SJCRH30 (cell line): ENCODE measurements around the gene PLEKHJ1. TPM values are rescaled to one million over a fixed set of nuclear protein-coding genes. Genes with fewer than 3 reads are reported as not detected.

Experiments
- DNase-seq, 2 experiments: peaks; one replicate each; pipeline ENCODE4 v3.0.0-alpha.2; 2015 to 2020
- H3K27ac ChIP-seq: fragments of 250-450 bp; sonication (Bioruptor Pico); 2 replicates; pipeline ENCODE4 v1.5.1; 2020; ENCODE audit warnings: mild to moderate bottlenecking, moderate library complexity
- H3K27me3 ChIP-seq: fragments of 250-450 bp; sonication (Bioruptor Pico); 2 replicates; pipeline ENCODE4 v1.5.1; 2020; ENCODE audit warnings: mild to moderate bottlenecking, moderate library complexity
- H3K36me3 ChIP-seq: fragments of 250-450 bp; sonication (Bioruptor Pico); 2 replicates; pipeline ENCODE4 v1.5.1; 2020; ENCODE audit warnings: mild to moderate bottlenecking, moderate library complexity
- H3K4me1 ChIP-seq: fragments of 250-450 bp; sonication (Bioruptor Pico); 2 replicates; pipeline ENCODE4 v1.5.1; 2020; ENCODE audit warnings: mild to moderate bottlenecking, moderate library complexity
- H3K4me3 ChIP-seq: fragments of 250-450 bp; sonication (Bioruptor Pico); 2 replicates; pipeline ENCODE4 v1.5.1; 2020; ENCODE audit warnings: mild to moderate bottlenecking, moderate library complexity
- H3K9me3 ChIP-seq: fragments of 250-450 bp; sonication (Bioruptor Pico); replicated peaks from 2 replicates; pipeline ENCODE4 v1.5.1; 2020; ENCODE audit warnings: mild to moderate bottlenecking, moderate library complexity
- total RNA-seq: library from RNA; depleted of rRNA; stranded (reverse); fragments of >200 nt; shearing (Covaris generic); gene quantifications from 2 replicates; pipeline ENCODE4 v1.2.3, GENCODE V29; 2014

The PLEKHJ1 gene
- total RNA-seq, 1 experiment from 2014 or later: 52.7 TPM

DNA sequence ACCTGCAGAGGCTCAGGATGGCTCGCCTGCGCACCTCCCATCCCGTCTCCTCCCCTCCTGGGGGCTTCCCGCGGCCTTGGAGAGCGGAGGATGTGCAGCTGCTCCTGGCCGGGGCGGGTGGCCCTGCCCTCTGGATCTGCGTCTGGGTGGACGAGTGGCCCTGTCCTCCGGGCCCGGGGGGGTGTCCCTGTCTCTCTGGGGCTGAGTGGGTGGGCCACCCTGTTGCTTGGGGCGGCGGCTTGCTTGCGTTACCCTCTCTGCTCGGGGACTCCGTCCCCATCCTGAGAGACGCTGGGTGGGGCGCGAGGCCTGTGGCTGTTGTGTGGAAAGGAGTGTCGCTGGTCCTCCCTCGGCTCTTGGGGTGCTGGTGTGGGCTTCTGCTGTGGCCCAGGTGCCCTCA is 37.8 kb downstream of the PLEKHJ1 start:
- no peaks in the 10 kb centered on the region for H3K27me3 ChIP-seq
- H3K27ac ChIP-seq: no peak overlapping the region

DNA sequence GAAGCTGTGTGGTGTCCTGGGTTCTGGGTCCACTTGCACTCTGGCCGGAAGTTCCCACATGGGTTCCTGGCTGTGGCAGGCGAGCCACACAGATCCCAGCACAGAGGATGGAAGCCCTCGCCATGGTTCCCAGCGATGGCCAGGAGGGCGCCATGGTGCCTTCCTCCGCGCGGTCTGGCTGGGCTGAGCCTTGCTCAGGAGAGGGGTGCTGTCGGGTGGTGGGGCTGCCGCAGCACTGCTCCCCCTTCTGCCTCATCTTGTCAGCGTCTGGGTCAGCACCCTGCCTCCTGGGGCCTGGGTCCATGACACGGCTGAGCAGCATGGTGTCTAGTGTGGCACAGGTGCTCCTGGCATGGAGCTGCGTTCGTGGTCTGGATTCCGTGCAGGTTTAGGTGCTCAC is 38.9 kb downstream of the PLEKHJ1 start:
- Histone ChIP-seq H3K4me1 (no peaks in the 10 kb centered on the region), H3K27me3 (no peaks in the 10 kb centered on the region), H3K9me3 (no peaks in the 10 kb centered on the region), H3K36me3 (peaks cover 14% of the 10 kb centered on the region), H3K4me3 (no peak overlapping the region), H3K27ac (no peak overlapping the region)
- no peak for DNase-seq

More for the DNA sequence above, 37.8 kb downstream of the PLEKHJ1 start:
- Histone ChIP-seq H3K9me3 (no peaks in the 10 kb centered on the region), H3K4me1 (no peaks in the 10 kb centered on the region), H3K36me3 (peaks cover 14% of the 10 kb centered on the region), H3K4me3 (no peak overlapping the region)
- no peak for DNase-seq

DNA sequence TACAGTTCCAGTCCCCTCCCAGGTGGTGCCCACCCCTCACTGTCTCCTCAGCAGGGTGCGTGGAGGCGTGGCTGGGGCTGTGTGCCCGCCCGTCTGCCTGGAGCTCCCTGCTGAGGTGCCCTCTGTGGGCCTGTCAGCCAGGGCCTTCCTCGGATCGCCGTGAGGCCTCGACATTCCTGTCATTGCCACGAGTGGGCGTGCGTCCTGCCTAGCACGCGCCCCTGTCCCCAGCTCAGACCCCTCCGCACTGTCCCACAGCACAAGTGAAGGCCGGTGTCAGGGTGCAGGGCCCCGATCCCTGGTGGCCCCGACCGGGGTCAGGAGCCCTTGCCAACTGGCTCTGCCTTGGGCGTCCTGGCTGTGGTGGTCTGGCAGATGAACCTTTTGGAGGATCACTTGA is 40.2 kb downstream of the PLEKHJ1 start:
- Histone ChIP-seq H3K9me3 (no peaks in the 10 kb centered on the region), H3K27me3 (no peaks in the 10 kb centered on the region), H3K36me3 (peaks cover 26% of the 10 kb centered on the region), H3K4me3 (no peak overlapping the region), H3K4me1 (no peaks in the 10 kb centered on the region), H3K27ac (no peak overlapping the region)
- no peak for DNase-seq

DNA sequence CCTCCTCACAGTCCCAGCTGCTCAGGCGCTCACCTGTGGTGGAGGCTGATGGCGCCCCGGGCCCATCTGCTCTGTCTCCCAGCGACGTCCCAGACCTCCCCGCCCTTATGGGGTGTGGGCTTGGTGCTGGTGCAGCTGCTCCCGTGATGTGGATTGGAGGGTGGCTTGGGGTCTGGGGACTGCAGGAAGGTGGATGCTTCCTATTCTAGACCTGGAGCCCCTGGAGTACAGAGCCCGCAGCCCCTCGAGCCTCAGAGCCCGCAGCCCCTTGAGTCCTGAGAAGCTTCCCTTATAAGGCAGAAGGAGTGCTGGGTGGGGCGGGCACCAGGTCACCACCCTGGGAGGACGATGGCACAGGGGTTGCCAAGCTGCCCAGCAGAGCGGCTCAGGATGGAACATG is 40.8 kb downstream of the PLEKHJ1 start:
- H3K36me3 ChIP-seq: peaks cover 26% of the 10 kb centered on the region

DNA sequence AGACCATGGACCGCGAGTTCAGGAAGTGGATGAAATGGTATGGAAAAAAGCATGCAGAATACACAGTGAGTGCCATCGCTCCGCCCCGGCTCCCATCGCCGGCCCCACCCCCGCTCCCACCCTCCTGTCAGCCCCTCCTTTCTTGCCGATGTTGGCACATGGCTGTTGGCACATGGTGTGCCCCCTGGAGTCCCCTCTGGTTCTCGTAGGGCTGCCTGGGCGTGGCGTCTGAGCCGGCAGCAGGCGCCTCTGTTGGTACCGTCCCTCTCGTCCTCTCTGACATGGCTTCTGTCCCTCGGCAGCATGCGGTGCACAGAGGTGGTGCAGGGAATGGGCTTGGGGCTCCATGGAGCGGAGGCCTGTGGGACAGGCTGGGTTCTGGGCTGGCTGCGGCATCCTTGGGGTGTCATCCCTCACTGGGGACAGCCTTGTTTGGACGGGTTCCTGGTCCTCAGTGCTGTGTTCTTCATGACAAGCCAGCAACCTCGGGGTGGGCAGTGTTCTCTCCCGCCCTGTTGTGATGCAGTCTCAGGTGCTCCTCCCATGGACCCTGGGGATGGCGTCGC is 41.5 kb downstream of the PLEKHJ1 start:
- DNase-seq: no peak
- Histone ChIP-seq H3K27ac (no peak overlapping the region), H3K36me3 (peaks cover 31% of the 10 kb centered on the region), H3K27me3 (no peaks in the 10 kb centered on the region), H3K4me1 (no peaks in the 10 kb centered on the region), H3K9me3 (no peaks in the 10 kb centered on the region), H3K4me3 (no peak overlapping the region)

More for the DNA sequence above, 40.8 kb downstream of the PLEKHJ1 start:
- no peak overlapping the region for H3K4me3 ChIP-seq
- no peak overlapping the region for H3K27ac ChIP-seq
- no peak for DNase-seq
- no peaks in the 10 kb centered on the region for H3K9me3 ChIP-seq
- H3K27me3 ChIP-seq: no peaks in the 10 kb centered on the region
- no peaks in the 10 kb centered on the region for H3K4me1 ChIP-seq

DNA sequence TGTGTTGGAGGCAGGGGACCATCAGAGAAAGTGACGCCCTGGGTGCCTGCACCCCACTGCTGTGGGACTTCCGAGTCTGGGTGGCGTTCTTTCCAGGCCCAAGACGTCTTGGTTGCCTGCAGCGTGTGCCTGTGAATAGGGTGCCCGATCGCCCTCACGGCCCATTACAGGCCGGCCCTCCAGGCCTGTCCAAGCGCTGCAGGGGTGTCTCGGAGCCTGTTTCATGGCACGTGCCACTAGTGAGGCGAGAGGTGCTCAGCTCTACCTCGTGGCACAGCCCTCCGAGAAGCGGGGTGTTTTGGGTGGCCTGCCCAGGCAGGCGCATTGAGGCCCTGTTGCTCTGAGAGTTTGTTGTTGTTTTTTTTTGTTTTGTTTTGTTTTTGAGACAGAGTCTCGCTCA is 42.3 kb downstream of the PLEKHJ1 start:
- Histone ChIP-seq H3K4me3 (no peak overlapping the region), H3K27ac (no peak overlapping the region), H3K27me3 (no peaks in the 10 kb centered on the region), H3K36me3 (peaks cover 31% of the 10 kb centered on the region), H3K4me1 (no peaks in the 10 kb centered on the region), H3K9me3 (no peaks in the 10 kb centered on the region)
- no peak for DNase-seq

DNA sequence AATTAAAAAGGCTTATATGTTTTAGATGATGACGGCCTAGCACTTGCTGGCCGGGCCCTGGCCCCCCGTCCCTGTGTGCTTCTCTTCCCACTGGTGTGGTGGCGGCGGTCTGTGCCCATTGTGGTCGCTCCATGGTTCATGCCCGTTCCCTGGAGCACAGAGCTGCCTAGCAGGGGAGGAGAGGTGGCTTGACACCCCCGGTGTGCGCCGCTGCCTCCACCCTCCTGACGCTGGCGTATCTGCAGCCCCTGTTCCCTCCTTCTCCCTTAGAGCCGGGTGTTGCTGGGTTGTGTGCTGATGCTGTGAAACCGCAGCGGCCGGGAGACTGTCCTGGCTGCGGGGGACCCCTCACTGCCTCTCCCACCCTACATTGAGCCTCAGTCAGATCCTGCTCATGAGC is 43.3 kb downstream of the PLEKHJ1 start:
- DNase-seq: no peak
- Histone ChIP-seq H3K9me3 (no peaks in the 10 kb centered on the region), H3K36me3 (peaks cover 31% of the 10 kb centered on the region)

DNA sequence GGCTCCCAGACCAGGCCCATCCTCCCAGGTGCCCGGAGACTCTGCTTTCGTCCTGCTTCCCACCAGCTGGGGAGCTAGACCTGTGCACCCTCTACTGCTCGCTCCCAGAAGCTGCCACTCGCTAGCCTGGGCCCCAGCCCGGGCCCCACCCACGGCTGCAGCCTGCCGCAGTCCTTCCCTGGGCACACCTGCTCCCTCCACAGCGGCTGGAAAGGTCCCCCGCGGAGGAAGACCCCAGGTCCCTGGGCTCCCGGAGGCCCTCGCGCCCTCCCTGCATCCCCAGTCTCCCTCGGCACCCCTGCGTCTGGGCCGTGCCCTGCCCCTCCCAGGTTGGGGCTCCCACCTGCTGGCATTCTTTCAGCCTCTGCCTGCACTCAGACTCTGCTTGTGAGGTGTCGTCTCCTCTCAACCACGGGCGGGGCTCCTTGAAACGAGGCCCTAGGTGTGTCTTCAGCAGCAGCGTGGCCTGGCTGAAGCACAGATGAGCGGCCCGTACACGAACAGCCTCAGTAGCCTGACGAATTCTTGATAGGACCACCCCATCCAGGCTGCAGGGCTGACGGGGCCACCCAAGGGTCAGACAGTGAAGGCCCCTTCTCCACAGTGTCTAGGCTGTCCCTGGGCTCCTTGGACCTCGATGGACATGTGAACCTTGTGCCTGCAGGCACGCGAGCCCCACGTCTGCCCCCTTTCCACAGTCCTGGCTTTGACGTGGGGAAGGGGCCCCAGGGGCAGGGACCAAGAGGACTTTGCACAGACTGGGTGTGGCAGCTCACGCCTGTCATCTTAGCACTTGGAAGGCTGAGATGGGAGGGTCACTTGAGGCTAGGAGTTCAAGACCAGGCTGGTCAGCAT is 44.4 kb downstream of the PLEKHJ1 start:
- Histone ChIP-seq H3K27me3 (no peaks in the 10 kb centered on the region), H3K9me3 (no peaks in the 10 kb centered on the region), H3K27ac (no peak overlapping the region), H3K4me1 (no peaks in the 10 kb centered on the region), H3K4me3 (no peak overlapping the region), H3K36me3 (peaks cover 33% of the 10 kb centered on the region)
- no peak for DNase-seq

More for the DNA sequence above, 43.3 kb downstream of the PLEKHJ1 start:
- no peaks in the 10 kb centered on the region for H3K4me1 ChIP-seq
- H3K27ac ChIP-seq: no peak overlapping the region
- no peak overlapping the region for H3K4me3 ChIP-seq
- H3K27me3 ChIP-seq: no peaks in the 10 kb centered on the region

DNA sequence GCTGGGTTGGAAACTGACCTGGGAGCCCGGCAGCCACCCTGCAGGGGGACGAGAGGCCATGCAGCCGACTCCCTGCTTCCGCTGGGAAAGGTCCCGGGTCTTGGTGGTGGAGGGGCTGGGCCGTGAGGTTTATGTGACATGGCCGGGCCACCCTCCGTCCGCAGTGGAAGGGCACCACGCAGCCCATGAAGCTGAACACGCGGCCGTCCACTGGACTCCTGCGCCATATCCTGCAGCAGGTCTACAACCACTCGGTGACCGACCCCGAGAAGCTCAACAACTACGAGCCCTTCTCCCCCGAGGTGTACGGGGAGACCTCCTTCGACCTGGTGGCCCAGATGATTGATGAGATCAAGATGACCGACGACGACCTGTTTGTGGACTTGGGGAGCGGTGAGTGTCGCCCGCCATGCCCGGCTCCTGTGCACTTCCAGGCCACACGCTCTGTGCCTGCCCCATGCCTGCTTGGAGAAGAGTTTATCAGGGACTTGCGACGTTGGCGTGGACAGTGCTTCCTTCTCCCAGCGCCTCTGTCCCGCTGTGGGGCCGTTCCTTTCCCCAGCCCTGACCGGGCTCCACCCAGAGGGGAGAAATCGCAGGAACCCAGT is 45.2 kb downstream of the PLEKHJ1 start:
- Histone ChIP-seq H3K36me3 (peaks cover 31% of the 10 kb centered on the region), H3K4me3 (no peak overlapping the region), H3K27ac (no peak overlapping the region), H3K9me3 (no peaks in the 10 kb centered on the region), H3K27me3 (no peaks in the 10 kb centered on the region), H3K4me1 (no peaks in the 10 kb centered on the region)
- DNase-seq: no peak

DNA sequence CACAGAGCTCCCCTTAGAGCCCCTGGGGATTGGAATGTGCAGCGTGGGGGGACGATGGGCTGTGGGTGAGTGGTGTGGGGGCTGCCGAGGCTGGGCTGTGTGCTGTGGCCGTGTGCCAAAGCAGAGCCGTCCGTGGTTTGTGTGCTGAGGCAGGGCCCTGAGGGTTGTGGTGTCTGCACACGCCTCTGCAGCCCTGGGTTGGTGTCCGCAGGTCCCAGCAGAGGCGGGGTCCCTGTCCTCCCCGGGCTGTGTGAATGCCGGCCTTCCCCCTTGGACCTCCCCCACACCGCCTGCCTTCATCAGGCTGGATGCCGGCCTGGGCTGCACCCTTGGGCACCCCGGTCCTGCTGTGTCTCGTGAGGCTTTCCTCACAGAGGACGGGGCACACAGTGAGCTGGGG is 46.2 kb downstream of the PLEKHJ1 start:
- no peak for DNase-seq
- H3K36me3 ChIP-seq: peaks cover 31% of the 10 kb centered on the region
- H3K4me1 ChIP-seq: no peaks in the 10 kb centered on the region
- H3K4me3 ChIP-seq: no peak overlapping the region
- no peak overlapping the region for H3K27ac ChIP-seq
- H3K9me3 ChIP-seq: no peaks in the 10 kb centered on the region
- H3K27me3 ChIP-seq: no peaks in the 10 kb centered on the region

DNA sequence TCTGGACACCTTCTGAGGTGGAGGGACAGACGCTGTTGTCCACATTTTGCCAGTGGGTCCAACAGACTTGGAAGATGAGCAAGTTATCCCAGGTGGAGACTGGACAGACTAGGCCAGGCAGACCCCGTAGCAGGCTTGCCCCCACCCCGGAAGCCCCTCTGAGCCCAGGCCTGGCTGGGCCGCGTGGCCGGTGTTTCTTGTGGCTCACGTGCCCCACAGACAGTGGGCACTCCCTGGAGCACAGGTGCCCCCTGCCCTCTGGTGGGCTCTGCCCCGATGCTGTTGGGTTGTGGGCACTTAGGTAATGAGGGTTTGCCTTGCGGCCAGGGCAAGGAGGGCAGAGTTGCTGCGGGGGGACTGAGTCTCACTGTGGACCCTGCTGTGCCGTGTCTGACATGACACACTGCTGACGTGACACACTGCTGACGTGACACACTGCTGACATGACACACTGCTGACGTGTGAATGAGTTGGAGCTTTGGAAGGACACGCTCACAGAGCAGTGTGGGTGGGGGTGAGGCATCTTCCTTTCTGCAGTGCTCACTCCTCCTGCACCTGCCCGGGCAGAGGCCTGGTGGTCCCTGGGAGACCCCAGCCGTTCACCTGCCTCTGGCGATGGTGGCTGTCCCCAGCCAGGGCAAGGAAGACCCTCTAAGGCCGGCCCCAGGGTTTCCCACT is 47.3 kb downstream of the PLEKHJ1 start:
- H3K9me3 ChIP-seq: no peaks in the 10 kb centered on the region
- no peaks in the 10 kb centered on the region for H3K27me3 ChIP-seq
- H3K36me3 ChIP-seq: peaks cover 27% of the 10 kb centered on the region
- H3K27ac ChIP-seq: no peak overlapping the region
- no peak for DNase-seq
- no peak overlapping the region for H3K4me3 ChIP-seq
- H3K4me1 ChIP-seq: no peaks in the 10 kb centered on the region

DNA sequence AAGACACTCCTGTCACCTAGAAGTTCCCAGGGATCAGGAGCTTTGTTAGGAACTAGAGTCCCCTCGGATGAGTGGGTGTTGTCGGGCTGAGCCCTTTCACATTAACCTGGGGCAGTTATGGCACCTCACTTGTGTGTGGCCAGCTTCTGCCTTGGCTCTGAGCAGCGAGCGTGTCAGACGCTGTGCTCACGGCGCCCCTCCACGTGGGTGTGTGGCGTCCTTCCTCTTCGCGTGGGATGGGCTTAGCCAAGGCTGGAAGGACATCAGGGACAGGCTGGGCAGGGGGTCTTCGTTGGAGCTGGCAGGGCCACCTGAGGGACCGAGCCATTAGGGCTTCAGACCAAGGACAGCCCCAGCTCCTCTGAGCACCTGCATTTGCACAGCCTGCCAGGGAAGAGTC is 49.0 kb downstream of the PLEKHJ1 start:
- no peak for DNase-seq
- Histone ChIP-seq H3K4me3 (no peak overlapping the region), H3K9me3 (no peaks in the 10 kb centered on the region), H3K36me3 (peaks cover 27% of the 10 kb centered on the region), H3K27me3 (no peaks in the 10 kb centered on the region), H3K27ac (no peak overlapping the region), H3K4me1 (no peaks in the 10 kb centered on the region)

DNA sequence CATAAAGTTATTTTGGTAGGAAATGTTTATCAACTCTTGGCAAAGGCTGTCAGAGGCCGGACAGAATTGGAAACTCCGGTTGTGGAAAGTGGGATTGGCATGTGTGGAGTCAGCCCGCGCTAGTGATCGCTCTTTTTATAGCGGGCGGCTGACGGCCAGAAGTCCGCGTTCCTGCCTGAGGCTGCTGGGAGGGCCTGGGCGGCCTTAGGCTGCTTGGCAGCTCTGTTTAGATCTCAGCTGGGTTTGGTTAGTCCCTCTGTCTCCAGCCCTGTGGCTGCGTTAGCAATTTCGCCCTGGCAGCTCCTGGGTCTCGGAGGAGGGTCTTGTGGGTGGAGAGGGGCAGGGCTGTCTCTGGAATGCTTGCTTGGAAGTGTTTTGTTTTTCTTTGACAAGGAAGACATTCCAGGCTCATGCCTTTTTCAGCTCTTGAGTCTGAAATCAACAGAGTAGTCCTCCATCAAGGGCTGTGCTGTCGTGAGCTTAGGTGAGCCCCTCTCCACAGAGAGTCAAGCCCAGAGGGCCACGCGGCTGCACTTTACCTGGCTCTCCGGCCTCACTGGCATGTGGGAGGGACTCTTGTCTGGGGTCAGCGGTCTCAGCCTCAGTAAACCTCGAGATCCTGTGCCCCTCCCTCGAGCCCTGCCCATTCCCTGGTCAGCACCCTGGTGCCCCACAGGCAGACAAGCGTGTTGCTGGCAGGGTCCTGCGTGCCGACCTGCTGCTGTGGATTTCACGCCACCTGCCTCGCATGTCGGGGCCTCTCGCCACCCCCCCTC is 49.9 kb downstream of the PLEKHJ1 start:
- no peak for DNase-seq
- Histone ChIP-seq H3K4me1 (no peaks in the 10 kb centered on the region), H3K27me3 (no peaks in the 10 kb centered on the region), H3K4me3 (no peak overlapping the region), H3K9me3 (no peaks in the 10 kb centered on the region), H3K36me3 (peaks cover 19% of the 10 kb centered on the region), H3K27ac (no peak overlapping the region)

DNA sequence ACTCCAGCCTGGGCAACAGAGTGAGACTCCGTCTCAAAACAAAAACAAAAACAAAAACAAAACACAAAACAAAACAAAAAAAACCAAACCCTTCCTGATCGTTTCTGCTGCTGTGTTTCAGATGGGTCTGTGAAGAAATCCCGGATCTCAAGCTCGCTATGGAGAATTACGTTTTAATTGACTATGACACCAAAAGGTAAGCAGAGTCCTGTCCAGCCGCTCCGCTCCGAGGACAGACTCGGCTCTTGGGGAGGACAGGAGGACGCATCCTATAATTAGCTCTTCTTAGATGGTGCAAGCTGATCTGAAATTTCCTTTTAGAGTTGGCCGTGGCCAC is 50.4 kb downstream of the PLEKHJ1 start:
- Histone ChIP-seq H3K27ac (no peak overlapping the region), H3K9me3 (no peaks in the 10 kb centered on the region), H3K27me3 (no peaks in the 10 kb centered on the region), H3K4me3 (no peak overlapping the region), H3K36me3 (peaks cover 16% of the 10 kb centered on the region), H3K4me1 (no peaks in the 10 kb centered on the region)
- DNase-seq: no peak
